IMR-90 (cell line): ENCODE data around the gene RAD51B. TPM values are rescaled to one million over a fixed set of nuclear protein-coding genes. Genes with fewer than 3 reads are reported as not detected.

ENCODE experiments used
- ATAC-seq: fragments of 200-7000 bp; cut with Tn5 transposase; 2 replicates; pipeline ENCODE4 v1.9.1; 2020; ENCODE audit warnings: low read depth, mild to moderate bottlenecking, moderate library complexity
- BruUV-seq: library from RNA; stranded (reverse); fragments of 400-500 nt; replicated peaks from 2 replicates; lab custom pipeline; 2021; lab: Mats Ljungman, UMichigan
- CTCF ChIA-PET: fragments of 300-600 bp; formaldehyde crosslinking; extraction: SDS; loops from one replicate; lab custom pipeline; 2021; ENCODE audit warnings: antibody characterized with exemption; lab: Yijun Ruan, JAX
- POLR2A ChIA-PET: fragments of 300-600 bp; sonication (Branson Sonifier 250); formaldehyde crosslinking; loops from one replicate; lab custom pipeline; 2022; ENCODE audit warnings: antibody characterized with exemption; ENCODE audit not compliant: unreplicated experiment; lab: Charles Lee
- DNase-seq: peaks from one replicate; pipeline ENCODE4 v3.0.0; 2013
- H2AFZ ChIP-seq: replicated peaks from 2 replicates; pipeline ENCODE3; 2013; ENCODE audit warnings: low read length, mild to moderate bottlenecking; ENCODE audit not compliant: poor library complexity
- H2AK5ac ChIP-seq: 2 replicates; pipeline ENCODE4 v1.6.1; 2013; ENCODE audit warnings: low read depth, low read length, inconsistent platforms
- H2AK9ac ChIP-seq: replicated peaks from 2 replicates; pipeline ENCODE3; 2013; ENCODE audit warnings: mild to moderate bottlenecking, low read depth, low read length, moderate library complexity; ENCODE audit not compliant: poor library complexity
- H2BK120ac ChIP-seq: 2 replicates; pipeline ENCODE4 v1.6.1; 2013; ENCODE audit warnings: low read depth, low read length, inconsistent platforms
- H2BK15ac ChIP-seq: 3 replicates; pipeline ENCODE4 v1.6.1; 2013; ENCODE audit warnings: low read depth, low read length, inconsistent platforms
- H2BK20ac ChIP-seq: 2 replicates; pipeline ENCODE4 v1.6.1; 2013; ENCODE audit warnings: low read depth, mild to moderate bottlenecking, inconsistent platforms, low read length, moderate library complexity
- H2BK5ac ChIP-seq: 2 replicates; pipeline ENCODE4 v1.6.1; 2013; ENCODE audit warnings: mild to moderate bottlenecking, low read depth, low read length, inconsistent platforms; ENCODE audit not compliant: poor library complexity, severe bottlenecking
- H3K14ac ChIP-seq: replicated peaks from 2 replicates; pipeline ENCODE4 v1.6.1; 2013; ENCODE audit warnings: low read depth, low read length, inconsistent platforms
- H3K18ac ChIP-seq: 2 replicates; pipeline ENCODE4 v1.6.1; 2013; ENCODE audit warnings: low read depth, low read length, control low read depth
- H3K23ac ChIP-seq: 2 replicates; pipeline ENCODE4 v1.6.1; 2013; ENCODE audit warnings: low read depth, low read length, inconsistent platforms
- H3K27ac ChIP-seq: 2 replicates; pipeline ENCODE4 v1.5.1; 2013; ENCODE audit warnings: mild to moderate bottlenecking, control low read depth, low read length; ENCODE audit not compliant: insufficient read depth
- H3K27me3 ChIP-seq: 2 replicates; pipeline ENCODE4 v1.6.1; 2013; ENCODE audit warnings: low read length; ENCODE audit not compliant: control insufficient read depth, insufficient read depth
- H3K36me3 ChIP-seq: 2 replicates; pipeline ENCODE4 v1.6.1; 2013; ENCODE audit warnings: low read length, mixed read lengths; ENCODE audit not compliant: control insufficient read depth, insufficient read depth
- H3K4ac ChIP-seq: 2 replicates; pipeline ENCODE4 v1.6.1; 2013; ENCODE audit warnings: low read depth, low read length, inconsistent platforms
- H3K4me1 ChIP-seq: 2 replicates; pipeline ENCODE4 v1.6.1; 2013; ENCODE audit warnings: low read length, mixed read lengths; ENCODE audit not compliant: control insufficient read depth, insufficient read depth
- H3K4me2 ChIP-seq: 2 replicates; pipeline ENCODE4 v1.6.1; 2013; ENCODE audit warnings: low read depth, mild to moderate bottlenecking, control low read depth, low read length, moderate library complexity
- H3K4me3 ChIP-seq: 2 replicates; pipeline ENCODE4 v1.5.1; 2013; ENCODE audit warnings: low read depth, mild to moderate bottlenecking, control low read depth, low read length, moderate library complexity; ENCODE audit not compliant: insufficient read depth
- H3K56ac ChIP-seq: 2 replicates; pipeline ENCODE4 v1.6.1; 2013; ENCODE audit warnings: low read length, inconsistent platforms; ENCODE audit not compliant: insufficient read depth; ENCODE audit errors: extremely low read depth
- H3K79me1 ChIP-seq, 2 experiments: 2 replicates each; pipeline ENCODE4 v1.6.1; 2013; ENCODE audit warnings: low read length in 2 of 2, inconsistent platforms in 1 of 2, low read depth in 1 of 2
- H3K9ac ChIP-seq: 2 replicates; pipeline ENCODE4 v1.6.1; 2013; ENCODE audit warnings: low read depth, low read length, control low read depth
- H3K9me1 ChIP-seq: 2 replicates; pipeline ENCODE4 v1.6.1; 2013; ENCODE audit warnings: low read length, inconsistent platforms; ENCODE audit not compliant: insufficient read depth
- H3K9me3 ChIP-seq: 2 replicates; pipeline ENCODE4 v1.6.1; 2013; ENCODE audit warnings: low read length; ENCODE audit not compliant: control insufficient read depth, insufficient read depth
- H4K20me1 ChIP-seq: 2 replicates; pipeline ENCODE4 v1.6.1; 2013; ENCODE audit warnings: low read length, inconsistent platforms; ENCODE audit not compliant: insufficient read depth
- H4K5ac ChIP-seq: 2 replicates; pipeline ENCODE4 v1.6.1; 2013; ENCODE audit warnings: mild to moderate bottlenecking, low read depth, low read length, control low read depth
- H4K8ac ChIP-seq, 2 experiments: 2 replicates each; pipeline ENCODE4 v1.6.1; 2013; ENCODE audit warnings: low read depth in 2 of 2, low read length in 2 of 2, control low read depth in 1 of 2, inconsistent platforms in 1 of 2
- H4K91ac ChIP-seq: 2 replicates; pipeline ENCODE4 v1.6.1; 2013; ENCODE audit warnings: low read depth, low read length, inconsistent platforms; ENCODE audit not compliant: insufficient read depth
- MAFK ChIP-seq: IDR thresholded peaks from 2 replicates; pipeline ENCODE4 v1.6.1; 2012; ENCODE audit warnings: low read depth, low read length, improper control_type of control experiment
- RFX5 ChIP-seq: IDR thresholded peaks from 2 replicates; pipeline ENCODE4 v1.8.0; 2012; ENCODE audit warnings: low read depth, mild to moderate bottlenecking, low read length, moderate library complexity
- WGBS, 2 experiments: methylation state at CpG; one replicate each; pipeline versions ENCODE4 v1.1.5 to v1.1.7; 2013; ENCODE audit warnings: missing lambda C conversion rate in 2 of 2; ENCODE audit not compliant: insufficient read length in 1 of 2; ENCODE audit errors: extremely low coverage in 2 of 2; 5-methylcytosine and 5-hydroxymethylcytosine counted together
- dilution Hi-C: fragments of 300-500 bp; cut with HindIII; formaldehyde crosslinking; loops from one replicate; pipeline ENCODE4 v1.14.3; 2018; ENCODE audit warnings: low sequenced_read_pairs; ENCODE audit not compliant: unreplicated experiment
- in situ Hi-C: fragments of 300-500 bp; cut with MboI; formaldehyde crosslinking; loops from 3 replicates; pipeline ENCODE4 v1.14.3; 2019; ENCODE audit warnings: low sequenced_read_pairs, inconsistent platforms, mixed read lengths
- intact Hi-C: fragments of 100-400 bp; cut with micrococcal nuclease; formaldehyde crosslinking; loops from 2 replicates; pipeline ENCODE4 v1.10.0; 2022
- polyA plus RNA-seq, 3 experiments: library from polyadenylated mRNA; depleted of rRNA; stranded (reverse); fragments of >200 nt; gene quantifications; 2 replicates each; pipeline ENCODE4 v1.2.3, GENCODE V29; 2012; ENCODE audit warnings: low replicate concordance in 1 of 3
- total RNA-seq: library from RNA; depleted of rRNA; stranded (reverse); fragments of >200 nt; gene quantifications from 2 replicates; pipeline ENCODE4 v1.2.3, GENCODE V29; 2012

Gene RAD51B
- total and polyA plus RNA-seq, 2 of the 4 experiments (the other 2 are of a cell fraction), result 5.1 to 18.8 TPM

DNA sequence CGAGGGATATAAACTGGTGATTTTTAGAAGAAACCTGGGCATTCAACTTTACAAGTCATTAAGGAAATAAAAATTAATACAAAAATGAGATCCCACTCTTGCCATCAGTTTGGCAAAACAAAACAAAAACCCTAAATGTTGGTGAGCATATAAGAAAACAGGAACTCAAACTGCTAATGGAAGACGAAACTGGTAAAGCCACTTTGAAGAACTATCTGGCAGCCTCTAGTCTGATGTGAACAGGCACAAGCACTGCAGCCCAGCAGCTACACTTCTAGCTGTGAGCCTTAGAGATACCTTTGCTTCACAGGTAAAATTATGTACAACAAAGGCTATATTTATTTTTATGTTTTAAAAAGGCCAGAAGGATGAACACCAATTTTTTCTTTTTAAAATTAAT lies 513.7 kb downstream of the RAD51B start:
- ChIA-PET POLR2A (no interaction called here), CTCF (no interaction called here)
- H4K8ac ChIP-seq, result no peak overlapping the region
- H2BK5ac ChIP-seq, result no peak overlapping the region
- no peak for TF ChIP-seq RFX5
- TF ChIP-seq MAFK, result no peak
- DNase-seq (no peak), ATAC-seq (no peak)
- no peak overlapping the region for H4K91ac ChIP-seq
- H2BK120ac ChIP-seq, result no peak overlapping the region
- H3K18ac ChIP-seq, result no peak overlapping the region
- no peak overlapping the region for H4K5ac ChIP-seq
- no TSS peak for BruUV-seq
- no peak overlapping the region for H2AK9ac ChIP-seq
- dilution Hi-C loops (no loop called here), in situ Hi-C loops (no loop called here), intact Hi-C loops (no loop called here)
- no peaks in the 10 kb centered on the region for H4K20me1 ChIP-seq
- no peaks in the 10 kb centered on the region for H3K9me3 ChIP-seq
- H3K4me3 ChIP-seq, result no peak overlapping the region
- no peak overlapping the region for H2AK5ac ChIP-seq
- H3K4ac ChIP-seq, result no peak overlapping the region
- WGBS, 2 experiments, result 100% methylated on average over 1 of the region's 2 CpGs; no CpG with 5 or more reads in 1 of the 2 experiments
- no peaks in the 10 kb centered on the region for H3K79me1 ChIP-seq
- H3K4me1 ChIP-seq, result peaks cover 2% of the 10 kb centered on the region; the same call in 1 of the 2 replicates
- no peak overlapping the region for H2BK15ac ChIP-seq
- no peak overlapping the region for H2BK20ac ChIP-seq
- no peaks in the 10 kb centered on the region; the same call in 1 of the 2 replicates for H3K9me1 ChIP-seq
- H3K56ac ChIP-seq, result no peak overlapping the region
- H2AFZ ChIP-seq, result no peak overlapping the region
- no peak overlapping the region for H3K27ac ChIP-seq
- H3K14ac ChIP-seq, result no peak overlapping the region
- no peak overlapping the region for H3K4me2 ChIP-seq
- no peaks in the 10 kb centered on the region for H3K27me3 ChIP-seq
- no peak overlapping the region for H3K23ac ChIP-seq
- H3K9ac ChIP-seq, result no peak overlapping the region
- no peaks in the 10 kb centered on the region for H3K36me3 ChIP-seq
